K562 (cell line): ENCODE results near the gene CERS2. TPM values are rescaled to one million over a fixed set of nuclear protein-coding genes. Genes with fewer than 3 reads are reported as not detected.
A peak's percentile ranks its signal among the peaks of the same experiment; 100 is the strongest.

ENCODE experiments used
- CREB1 ChIP-seq, 2 experiments: sonication (generic) in 1 of 2; formaldehyde crosslinking in 1 of 2; IDR thresholded peaks; 2 replicates each; pipeline versions ENCODE4 v1.6.1 to v1.8.0; 2012 to 2022; ENCODE audit warnings: inconsistent platforms in 1 of 2, mild to moderate bottlenecking in 1 of 2, missing genetic modification reagents in 1 of 2, moderate library complexity in 1 of 2
- NONO ChIP-seq, 2 experiments: fragments of 200-400 bp in 1 of 2; fragments of 450-650 bp in 1 of 2; formaldehyde crosslinking in 1 of 2; IDR thresholded peaks; 2 replicates each; pipeline ENCODE4 v1.6.1; 2017; ENCODE audit warnings: low read depth in 2 of 2, mild to moderate bottlenecking in 2 of 2, moderate library complexity in 2 of 2, low read length in 1 of 2
- RERE ChIP-seq: sonication (generic); formaldehyde crosslinking; IDR thresholded peaks from 2 replicates; pipeline ENCODE4 v1.8.0; 2023; ENCODE audit warnings: missing genetic modification reagents, mild to moderate bottlenecking, borderline replicate concordance
- RNF2 ChIP-seq: sonication (generic); IDR thresholded peaks from 2 replicates; pipeline ENCODE4 v1.6.1; 2016
- SAFB ChIP-seq: fragments of 200-400 bp; formaldehyde crosslinking; IDR thresholded peaks from 2 replicates; pipeline ENCODE4 v1.6.1; 2017; ENCODE audit warnings: low read depth, low read length, borderline replicate concordance
- SIX5 ChIP-seq, 2 experiments: IDR thresholded peaks; 2 replicates each; pipeline ENCODE4 v1.6.1; 2011; ENCODE audit warnings: low read length in 2 of 2, borderline replicate concordance in 1 of 2, low read depth in 1 of 2, mild to moderate bottlenecking in 1 of 2, moderate library complexity in 1 of 2; ENCODE audit not compliant: insufficient read depth in 1 of 2
- TFAP4 ChIP-seq: sonication (generic); formaldehyde crosslinking; IDR thresholded peaks from 2 replicates; pipeline ENCODE4 v1.8.0; 2022; ENCODE audit warnings: missing genetic modification reagents, mild to moderate bottlenecking, moderate library complexity, borderline replicate concordance
- THRAP3 ChIP-seq: fragments of 450-650 bp; IDR thresholded peaks from 2 replicates; pipeline ENCODE4 v1.6.1; 2016; ENCODE audit warnings: mild to moderate bottlenecking, inconsistent platforms, borderline replicate concordance
- ZFP36 ChIP-seq: fragments of 150-350 bp; IDR thresholded peaks from 2 replicates; pipeline ENCODE4 v1.6.1; 2018; ENCODE audit warnings: low read length, low read depth; ENCODE audit not compliant: partially characterized antibody
- ZKSCAN1 ChIP-seq: fragments of 150-350 bp; IDR thresholded peaks from 2 replicates; pipeline ENCODE4 v1.6.1; 2016; ENCODE audit warnings: low read depth, low read length
- ZNF121 ChIP-seq: sonication (generic); formaldehyde crosslinking; conservative IDR thresholded peaks from 2 replicates; pipeline ENCODE4 v1.8.0; 2022; ENCODE audit warnings: missing genetic modification reagents
- ZNF324 ChIP-seq: fragments of 250-450 bp; sonication (Bioruptor Pico); IDR thresholded peaks from 2 replicates; pipeline ENCODE4 v1.4.0; 2020; ENCODE audit warnings: mild to moderate bottlenecking
- polyA plus RNA-seq, 8 experiments: library from polyadenylated mRNA; depleted of rRNA in 4 of 8; stranded (reverse) in 5 of 8; unstranded in 3 of 8; fragments of >200 nt; fragmentation: Nextera tagmentation in 2 of 8; fragmentation: Illumina TruSeq in 1 of 8; extraction: Ambion mirVana in 2 of 8; extraction: Trizol in 1 of 8; gene quantifications; 2 replicates each; pipeline versions ENCODE4 v1.2.1 to v1.2.3, GENCODE V29; 2011 to 2014; ENCODE audit warnings: inconsistent platforms in 1 of 8, missing spikeins in 1 of 8
- total RNA-seq, 7 experiments: library from RNA; depleted of rRNA in 6 of 7; stranded (reverse); fragments of >200 nt in 6 of 7; fragmentation: Illumina TruSeq in 2 of 7; extraction: Trizol in 2 of 7; gene quantifications; 2 replicates each; pipeline versions ENCODE4 v1.2.1 to v1.2.3, GENCODE V29; 2011 to 2021; ENCODE audit warnings: low replicate concordance in 1 of 7
- TF ChIP-seq, protein P1 (sequence below), 2 experiments: fragments of 450-650 bp in 1 of 2; sonication (generic) in 1 of 2; formaldehyde crosslinking; conservative IDR thresholded peaks; 2 replicates each; pipeline versions ENCODE4 v1.4.0 to v1.8.1; 2020 to 2022; ENCODE audit warnings: mild to moderate bottlenecking in 1 of 2, missing genetic modification reagents in 1 of 2
- TF ChIP-seq, protein P2 (sequence below): sonication (generic); formaldehyde crosslinking; IDR thresholded peaks from 2 replicates; pipeline ENCODE4 v1.8.1; 2023; ENCODE audit warnings: mild to moderate bottlenecking, missing genetic modification reagents, moderate library complexity

The CERS2 gene
- total and polyA plus RNA-seq, 9 of the 15 experiments (the other 6 are each of a cell fraction or from before 2014, with no cell fraction given): 23.4 to 295 (median 132) TPM

DNA sequence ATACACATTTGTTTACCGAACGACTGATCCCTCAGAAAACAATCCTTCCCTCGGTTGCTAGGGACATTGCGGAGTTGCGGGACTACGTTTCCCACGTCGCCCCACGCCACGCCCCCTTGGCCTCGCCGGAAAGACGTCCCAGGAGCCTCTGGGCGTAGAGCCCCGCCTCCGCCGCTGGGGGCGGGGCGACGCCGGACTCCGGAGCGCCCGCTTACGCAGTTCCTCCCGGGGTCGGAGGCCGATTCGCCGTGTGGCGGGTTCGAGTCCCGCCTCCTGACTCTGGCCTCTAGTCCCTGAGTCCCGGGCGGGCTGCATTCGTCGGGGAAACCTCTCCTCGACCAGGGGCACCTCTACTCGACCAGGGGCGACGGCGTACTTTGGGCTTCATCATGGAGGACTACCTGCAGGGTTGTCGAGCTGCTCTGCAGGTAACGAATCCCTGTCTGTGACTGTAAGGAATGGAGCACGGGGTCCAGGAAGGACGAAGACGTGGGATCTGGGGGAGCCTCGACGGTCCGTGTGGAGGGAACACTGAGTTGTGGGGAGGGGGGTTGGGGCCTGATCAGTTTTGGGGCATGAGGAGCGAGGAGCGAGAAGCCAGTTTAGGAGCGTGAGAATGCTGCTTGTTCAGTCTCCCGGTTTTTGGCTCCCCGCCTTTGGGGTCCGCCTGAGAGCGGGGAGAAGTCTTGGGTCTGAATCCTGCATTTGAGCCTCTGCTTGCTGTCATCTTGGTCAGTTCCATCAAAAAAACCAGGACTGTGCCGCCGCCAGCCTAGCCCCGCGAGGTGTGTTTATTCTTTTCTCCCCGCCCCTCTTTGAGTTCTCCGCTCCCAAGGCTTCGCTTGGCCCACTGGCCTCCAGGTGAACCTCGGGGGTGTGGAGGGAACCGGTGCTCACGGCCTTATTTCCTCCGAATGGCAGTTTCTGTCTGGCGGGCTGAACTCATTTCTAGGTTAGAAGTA lies 33.9 kb upstream of the CERS2 start, which contains the start of gene PRUNE1 (continued):
- TF ChIP-seq THRAP3 (no peak), SAFB (no peak), ZKSCAN1 (peak; percentile 29; the same call in 1 of the 2 replicates), ZNF121 (CRISPR knock-in tag) (no peak), RERE (CRISPR knock-in tag) (no peak), NONO (IDR thresholded peaks at IDR 0.05; ENCODE audit: low read depth in 2 of 2, low read length in 1 of 2) (no peak), RNF2 (no peak), ZFP36 (no peak), CREB1 (IDR thresholded peaks at IDR 0.05) (peak; percentile 73; the same call in 1 of the 2 replicates), CREB1 (CRISPR knock-in tag; IDR thresholded peaks at IDR 0.05) (peak; percentile 83), SIX5 (IDR thresholded peaks at IDR 0.05; ENCODE audit: borderline replicate concordance in 1 of 2, insufficient read depth in 1 of 2, low read depth in 1 of 2, low read length in 2 of 2) (peak; percentile 60 to 68; a peak in 3 of 4 replicates), ZNF324 (no peak), TFAP4 (CRISPR knock-in tag) (peak; percentile 60; the same call in 1 of the 2 replicates)
- TF ChIP-seq, protein P1, sequence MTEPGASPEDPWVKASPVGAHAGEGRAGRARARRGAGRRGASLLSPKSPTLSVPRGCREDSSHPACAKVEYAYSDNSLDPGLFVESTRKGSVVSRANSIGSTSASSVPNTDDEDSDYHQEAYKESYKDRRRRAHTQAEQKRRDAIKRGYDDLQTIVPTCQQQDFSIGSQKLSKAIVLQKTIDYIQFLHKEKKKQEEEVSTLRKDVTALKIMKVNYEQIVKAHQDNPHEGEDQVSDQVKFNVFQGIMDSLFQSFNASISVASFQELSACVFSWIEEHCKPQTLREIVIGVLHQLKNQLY (CRISPR knock-in tag; conservative IDR thresholded peaks at IDR 0.05): no peak
- TF ChIP-seq, protein P2, sequence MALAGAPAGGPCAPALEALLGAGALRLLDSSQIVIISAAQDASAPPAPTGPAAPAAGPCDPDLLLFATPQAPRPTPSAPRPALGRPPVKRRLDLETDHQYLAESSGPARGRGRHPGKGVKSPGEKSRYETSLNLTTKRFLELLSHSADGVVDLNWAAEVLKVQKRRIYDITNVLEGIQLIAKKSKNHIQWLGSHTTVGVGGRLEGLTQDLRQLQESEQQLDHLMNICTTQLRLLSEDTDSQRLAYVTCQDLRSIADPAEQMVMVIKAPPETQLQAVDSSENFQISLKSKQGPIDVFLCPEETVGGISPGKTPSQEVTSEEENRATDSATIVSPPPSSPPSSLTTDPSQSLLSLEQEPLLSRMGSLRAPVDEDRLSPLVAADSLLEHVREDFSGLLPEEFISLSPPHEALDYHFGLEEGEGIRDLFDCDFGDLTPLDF (CRISPR knock-in tag): no peak
